Measurements from ENCODE around the gene TCF4.

- no peak for TF ChIP-seq CTCF (conservative IDR thresholded peaks at IDR 0.05; ENCODE audit: low read length)
- TF ChIP-seq EZH2phosphoT487 (IDR thresholded peaks at IDR 0.05; ENCODE audit: borderline replicate concordance) = no peak
These were observed 2.7 kb downstream of the TCF4 start for GRCh38 chr18:55585065-55585919.

All from Loucy (cell line).